HG03025 (cell line): ENCODE data around the gene TTC9B.
A peak's percentile ranks its signal among the peaks of the same experiment; 100 is the strongest.

Experiments used
- ATAC-seq: cut with Tn5 transposase; IDR thresholded peaks from one replicate; pipeline ENCODE4 v1.9.1; 2021; ENCODE audit warnings: mild to moderate bottlenecking, moderate library complexity; ENCODE audit not compliant: unreplicated experiment, low FRiP score

Gene TTC9B

DNA sequence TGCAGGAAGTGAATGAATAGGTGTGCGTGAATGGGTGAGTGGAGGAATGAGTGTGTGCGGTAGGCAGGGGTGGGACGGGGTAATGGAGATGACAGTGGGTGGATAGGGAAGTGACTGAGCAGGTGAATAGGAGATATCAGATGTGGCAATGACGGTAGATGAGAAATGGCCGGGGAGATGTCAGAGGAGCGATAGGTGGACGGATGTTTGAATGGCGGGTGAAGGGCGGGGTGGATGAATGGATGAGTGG lies 1.5 kb downstream of the TTC9B start:
- ATAC-seq = no peak

DNA sequence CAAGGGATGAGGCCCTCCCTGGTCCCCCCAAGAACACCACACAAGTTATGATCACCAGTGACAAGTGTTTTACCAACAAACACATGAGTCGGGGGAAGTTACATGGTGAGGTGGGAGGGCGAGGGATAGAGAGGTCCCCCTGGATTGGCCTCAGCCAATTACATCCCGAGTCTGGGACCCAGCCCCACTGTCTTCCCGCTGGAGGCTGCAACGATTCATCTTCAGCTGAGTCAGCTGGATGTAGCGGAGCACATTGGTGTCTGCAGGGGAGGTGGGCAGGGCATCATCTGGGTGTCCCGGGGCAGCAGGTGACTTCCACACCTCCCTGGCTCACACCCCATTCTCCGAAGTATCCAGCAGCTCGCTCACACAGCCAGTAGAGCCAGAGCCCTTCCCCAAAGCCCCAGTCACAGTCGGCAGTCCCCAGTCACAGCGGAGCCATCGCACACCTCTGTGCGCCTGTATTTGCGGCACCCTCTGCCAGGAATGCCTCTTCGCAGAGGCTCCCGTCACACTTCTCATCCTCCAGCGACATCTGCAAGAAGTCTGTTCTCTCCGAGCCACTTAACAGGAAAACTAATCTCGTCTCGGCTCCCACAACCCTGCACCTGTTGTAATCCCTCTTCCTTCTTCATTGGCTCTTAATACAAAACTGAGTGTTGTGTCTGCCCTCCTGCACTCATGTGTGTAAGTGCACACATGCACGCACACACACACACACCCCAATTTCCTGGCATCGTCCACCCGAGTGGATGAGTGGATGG lies 2.0 kb downstream of the TTC9B start:
- no peak for ATAC-seq

DNA sequence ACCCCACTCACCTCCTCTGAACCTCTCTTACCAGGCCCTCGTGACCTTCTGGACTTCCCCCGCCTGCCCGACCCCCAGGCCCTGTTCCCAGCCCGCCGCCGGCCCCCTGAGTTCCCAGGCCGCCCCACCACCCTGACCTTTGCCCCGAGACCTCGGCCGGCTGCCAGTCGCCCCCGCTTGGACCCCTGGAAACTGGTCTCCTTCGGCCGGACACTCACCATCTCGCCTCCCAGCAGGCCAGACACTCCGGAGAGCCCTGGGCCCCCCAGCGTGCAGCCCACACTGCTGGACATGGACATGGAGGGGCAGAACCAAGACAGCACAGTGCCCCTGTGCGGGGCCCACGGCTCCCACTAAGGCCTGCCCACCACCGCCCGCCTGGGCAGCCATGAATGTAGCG lies 3.2 kb downstream of the TTC9B start:
- ATAC-seq = no peak

DNA sequence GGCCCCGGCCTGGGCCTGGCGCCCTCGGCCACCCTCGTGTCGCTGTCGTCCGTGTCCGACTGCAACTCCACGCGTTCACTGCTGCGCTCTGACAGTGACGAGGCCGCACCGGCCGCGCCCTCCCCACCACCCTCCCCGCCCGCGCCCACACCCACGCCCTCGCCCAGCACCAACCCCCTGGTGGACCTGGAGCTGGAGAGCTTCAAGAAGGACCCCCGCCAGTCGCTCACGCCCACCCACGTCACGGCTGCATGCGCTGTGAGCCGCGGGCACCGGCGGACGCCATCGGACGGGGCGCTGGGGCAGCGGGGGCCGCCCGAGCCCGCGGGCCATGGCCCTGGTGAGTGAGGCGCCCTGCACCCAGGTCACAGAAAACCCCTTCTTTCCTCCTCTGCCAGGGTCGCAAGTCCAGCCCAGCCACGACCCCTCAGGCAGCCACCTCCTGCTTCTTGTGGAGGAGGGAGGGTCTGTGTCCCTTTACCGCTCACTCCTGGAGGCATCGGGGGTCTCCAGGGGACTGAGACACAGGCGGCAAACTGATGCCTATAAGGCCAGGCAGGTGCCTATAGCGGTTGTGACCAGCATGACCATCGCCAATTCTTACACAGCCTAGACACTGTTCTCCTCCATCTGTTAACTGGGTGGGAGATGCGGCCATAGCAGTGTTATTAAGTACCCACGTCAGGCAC lies 4.2 kb downstream of the TTC9B start:
- ATAC-seq = no peak

DNA sequence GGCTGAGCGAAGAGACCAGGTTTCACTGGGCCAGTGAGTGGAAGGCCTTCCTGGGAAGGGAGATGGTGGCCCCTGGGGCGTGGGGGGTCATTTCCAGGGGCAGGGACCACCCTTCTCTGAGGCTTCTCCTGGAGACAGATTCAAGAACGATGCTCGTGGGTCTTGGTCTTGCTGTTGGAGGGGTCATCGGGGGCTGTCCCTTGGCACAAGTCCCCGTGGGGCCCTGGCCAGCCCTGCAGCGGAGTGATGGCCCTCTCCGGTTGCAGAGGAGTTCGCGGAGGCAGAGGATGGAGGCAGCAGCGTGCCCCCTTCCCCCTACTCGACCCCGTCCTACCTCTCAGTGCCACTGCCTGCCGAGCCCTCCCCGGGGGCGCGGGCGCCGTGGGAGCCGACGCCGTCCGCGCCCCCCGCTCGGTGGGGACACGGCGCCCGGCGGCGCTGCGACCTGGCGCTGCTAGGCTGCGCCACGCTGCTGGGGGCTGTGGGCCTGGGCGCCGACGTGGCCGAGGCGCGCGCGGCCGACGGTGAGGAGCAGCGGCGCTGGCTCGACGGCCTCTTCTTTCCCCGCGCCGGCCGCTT lies 4.8 kb downstream of the TTC9B start:
- no peak for ATAC-seq

DNA sequence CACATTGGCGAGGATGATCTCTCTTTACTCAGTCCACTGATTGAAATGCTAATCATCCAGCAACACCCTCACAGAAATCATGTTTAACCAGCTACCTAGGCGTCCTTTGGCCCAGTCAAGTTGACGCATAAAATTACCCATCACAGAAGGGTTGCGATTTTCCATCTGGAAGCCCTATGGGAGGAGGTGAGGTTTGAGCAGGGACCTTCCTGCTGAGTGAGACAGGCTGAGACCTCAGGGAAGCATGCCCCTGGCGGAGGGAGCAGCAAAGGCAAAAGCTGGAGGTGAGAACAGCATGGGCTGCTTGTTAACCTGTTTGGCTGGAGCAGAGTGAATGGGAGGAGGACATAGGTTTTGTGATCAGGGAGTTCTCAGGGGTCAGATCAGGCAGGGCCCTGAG lies 7.3 kb downstream of the TTC9B start:
- no peak for ATAC-seq

DNA sequence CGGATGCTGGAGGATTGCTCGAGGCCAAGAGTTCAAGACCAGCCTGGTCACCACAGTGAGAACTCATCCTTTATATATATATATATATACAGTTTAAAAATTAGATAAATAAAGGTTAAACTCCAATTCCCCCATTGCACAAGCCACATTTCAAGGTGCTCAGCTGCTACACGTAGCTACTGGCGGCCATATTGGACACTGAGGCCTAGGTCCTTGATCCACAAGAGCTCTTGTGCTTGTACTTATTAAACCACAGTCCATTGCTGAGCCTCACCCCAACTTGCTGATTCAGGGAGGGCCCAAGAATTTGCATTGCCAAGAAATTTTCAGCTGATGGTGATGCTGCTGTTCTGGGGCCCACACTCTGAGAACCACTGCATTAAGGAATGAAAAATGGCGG lies 9.6 kb downstream of the TTC9B start:
- ATAC-seq = no peak

DNA sequence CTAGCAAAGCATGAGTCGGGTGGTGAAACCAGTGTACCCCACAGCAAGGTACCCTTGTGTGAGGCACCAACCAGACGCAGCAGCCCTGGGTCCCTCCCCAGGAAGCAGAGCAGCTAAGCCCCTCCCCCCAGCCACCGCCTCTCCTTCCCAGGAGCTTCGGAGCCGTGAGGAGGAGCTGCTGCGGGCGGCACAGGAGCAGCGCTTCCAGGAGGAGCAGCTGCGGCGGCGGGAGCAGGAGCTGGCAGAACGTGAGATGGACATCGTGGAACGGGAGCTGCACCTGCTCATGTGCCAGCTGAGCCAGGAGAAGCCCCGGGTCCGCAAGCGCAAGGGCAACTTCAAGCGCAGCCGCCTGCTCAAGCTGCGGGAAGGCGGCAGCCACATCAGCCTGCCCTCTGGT lies 12.4 kb downstream of the TTC9B start:
- ATAC-seq = no peak

DNA sequence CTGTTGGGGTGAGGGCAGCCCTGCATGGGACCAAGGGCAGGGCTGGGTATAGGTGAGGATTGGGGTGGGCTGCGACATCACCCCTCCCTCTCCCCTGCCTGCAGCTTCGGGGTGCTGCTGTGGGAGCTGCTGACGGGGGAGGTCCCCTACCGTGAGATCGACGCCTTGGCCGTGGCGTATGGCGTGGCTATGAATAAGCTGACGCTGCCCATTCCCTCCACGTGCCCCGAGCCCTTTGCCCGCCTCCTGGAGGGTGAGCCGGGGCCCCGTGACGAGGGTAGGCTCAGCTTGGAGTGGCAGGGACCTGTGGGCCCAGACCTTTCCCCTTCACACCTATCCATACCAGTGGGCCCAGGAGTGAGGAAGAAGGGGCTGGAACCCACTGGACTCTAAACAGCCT lies 13.8 kb downstream of the TTC9B start:
- no peak for ATAC-seq

DNA sequence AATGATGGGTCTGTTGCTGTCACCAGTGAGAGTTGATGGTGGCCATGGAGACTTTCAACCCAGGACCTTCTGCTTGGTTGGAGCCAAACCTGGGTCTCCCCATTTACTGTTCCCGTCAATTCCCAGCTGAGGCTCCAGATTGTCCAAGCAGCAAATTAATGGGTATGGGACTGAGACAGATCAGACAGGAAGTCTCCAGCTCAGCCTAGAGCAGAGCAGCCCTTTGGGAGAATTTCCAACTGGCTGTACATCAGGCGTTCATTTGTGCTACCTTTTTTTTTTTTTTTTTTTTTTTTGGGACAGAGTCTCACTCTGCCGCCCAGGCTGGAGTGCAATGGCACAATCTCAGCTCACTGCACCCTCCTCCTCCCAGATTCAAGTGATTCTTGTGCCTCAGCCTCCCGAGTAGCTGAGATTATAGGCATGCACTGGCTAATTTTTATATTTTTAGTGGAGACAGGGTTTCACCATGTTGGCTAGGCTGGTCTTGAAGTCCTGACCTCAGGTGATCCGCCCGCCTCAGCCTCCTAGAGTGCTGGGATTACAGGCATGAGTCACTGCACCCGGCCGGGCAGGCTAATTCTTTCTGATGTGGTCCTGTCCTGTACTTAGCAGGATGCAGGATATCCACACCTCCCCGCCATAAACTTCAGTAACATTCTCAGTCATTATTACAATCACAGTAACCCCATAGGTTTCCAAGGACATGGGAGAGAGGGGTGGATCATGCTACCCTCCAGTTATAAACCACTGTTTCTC lies 17.7 kb downstream of the TTC9B start:
- ATAC-seq = no peak

DNA sequence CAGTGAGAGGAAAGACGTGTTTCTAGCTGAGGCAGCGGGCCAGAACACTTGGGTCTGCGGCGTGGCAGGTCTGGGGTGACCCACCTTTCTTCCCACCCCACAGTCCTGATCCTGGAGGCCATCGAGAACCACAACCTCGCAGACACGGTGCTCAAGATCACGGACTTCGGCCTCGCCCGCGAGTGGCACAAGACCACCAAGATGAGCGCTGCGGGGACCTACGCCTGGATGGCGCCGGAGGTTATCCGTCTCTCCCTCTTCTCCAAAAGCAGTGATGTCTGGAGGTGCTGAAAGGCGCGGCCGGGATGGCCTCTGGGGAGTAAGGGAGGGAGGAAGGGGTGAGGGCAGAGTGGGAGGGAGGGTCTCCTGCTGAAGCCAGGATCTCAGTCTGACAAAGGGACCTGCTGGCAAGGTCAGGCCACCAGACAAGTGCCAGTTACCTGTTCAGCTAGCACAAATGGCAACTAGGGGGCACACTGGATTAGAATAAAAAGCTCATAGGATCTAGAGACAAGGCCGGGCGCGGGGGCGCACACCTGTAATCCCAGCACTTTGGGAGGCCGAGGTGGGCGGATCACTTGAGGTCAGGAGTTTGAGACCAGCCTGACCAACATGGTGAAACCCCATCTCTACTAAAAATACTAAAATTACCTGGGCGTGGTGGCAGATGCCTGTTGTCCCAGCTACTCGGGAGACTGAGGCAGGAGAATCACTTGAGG lies 19.8 kb downstream of the TTC9B start:
- no peak for ATAC-seq

DNA sequence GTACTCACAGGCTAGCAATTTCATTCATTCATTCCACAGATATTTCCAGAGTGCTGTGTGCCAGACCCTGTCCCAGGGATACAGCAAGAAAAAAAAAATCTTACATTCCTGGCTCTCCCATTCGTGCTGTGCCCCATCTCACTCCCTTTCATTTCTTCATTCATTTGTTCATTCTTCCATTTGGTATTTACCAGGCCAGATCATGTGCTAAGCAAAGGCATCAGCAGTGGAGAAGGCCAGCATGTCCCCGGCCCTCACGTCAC lies 24.7 kb downstream of the TTC9B start:
- ATAC-seq = no peak

DNA sequence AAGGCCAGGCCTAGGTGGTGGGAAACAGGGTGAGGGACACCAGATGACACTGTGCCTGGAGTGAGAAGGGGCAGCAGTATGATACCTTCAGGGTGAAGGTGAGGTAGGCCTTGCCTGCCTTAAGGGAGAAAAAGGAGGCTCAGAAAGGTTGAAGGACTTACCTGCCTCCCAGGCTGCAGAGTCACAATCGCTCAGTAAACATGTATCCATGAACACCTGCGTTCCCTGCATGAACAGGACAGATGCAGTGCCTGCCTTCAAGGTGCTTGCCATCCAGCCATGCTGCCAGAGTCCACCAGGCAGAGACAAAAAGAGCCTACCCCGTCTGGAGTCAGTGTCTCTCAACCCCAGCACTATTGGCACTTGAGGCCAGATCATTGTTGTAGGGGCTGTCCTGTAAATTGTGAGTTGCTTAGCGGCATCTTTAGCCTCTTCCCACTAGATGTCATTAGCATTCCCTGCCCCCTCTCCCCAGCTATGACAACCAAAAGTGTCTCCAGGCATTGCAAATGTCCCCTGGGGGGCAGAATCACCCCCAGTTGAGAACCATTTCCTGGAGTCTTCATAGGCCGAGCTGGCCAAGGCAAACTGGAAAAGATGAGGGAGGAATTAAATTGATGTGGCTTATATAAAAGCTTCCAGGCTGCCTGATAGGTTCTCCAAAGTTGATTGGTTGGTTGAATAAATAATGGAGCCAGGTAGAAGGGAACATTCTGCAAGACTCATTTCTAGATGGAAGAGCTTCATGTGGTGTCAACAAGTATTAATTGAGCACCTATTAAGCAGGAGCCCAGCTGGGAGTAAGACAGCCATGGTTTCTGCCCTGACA lies 25.2 kb downstream of the TTC9B start:
- ATAC-seq = no peak

DNA sequence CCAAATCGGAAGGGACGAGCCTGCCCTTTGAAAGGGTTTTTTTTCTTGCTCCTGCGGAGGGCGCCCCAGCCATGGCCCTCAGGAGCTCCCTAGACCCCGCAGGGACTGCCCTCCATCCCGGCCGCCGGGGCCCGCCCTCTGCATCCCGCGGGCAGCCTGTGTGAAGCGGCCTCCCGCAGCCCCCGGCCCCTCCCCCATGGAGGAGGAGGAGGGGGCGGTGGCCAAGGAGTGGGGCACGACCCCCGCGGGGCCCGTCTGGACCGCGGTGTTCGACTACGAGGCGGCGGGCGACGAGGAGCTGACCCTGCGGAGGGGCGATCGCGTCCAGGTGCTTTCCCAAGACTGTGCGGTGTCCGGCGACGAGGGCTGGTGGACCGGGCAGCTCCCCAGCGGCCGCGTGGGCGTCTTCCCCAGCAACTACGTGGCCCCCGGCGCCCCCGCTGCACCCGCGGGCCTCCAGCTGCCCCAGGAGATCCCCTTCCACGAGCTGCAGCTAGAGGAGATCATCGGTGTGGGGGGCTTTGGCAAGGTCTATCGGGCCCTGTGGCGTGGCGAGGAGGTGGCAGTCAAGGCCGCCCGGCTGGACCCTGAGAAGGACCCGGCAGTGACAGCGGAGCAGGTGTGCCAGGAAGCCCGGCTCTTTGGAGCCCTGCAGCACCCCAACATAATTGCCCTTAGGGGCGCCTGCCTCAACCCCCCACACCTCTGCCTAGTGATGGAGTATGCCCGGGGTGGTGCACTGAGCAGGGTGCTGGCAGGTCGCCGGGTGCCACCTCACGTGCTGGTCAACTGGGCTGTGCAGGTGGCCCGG lies 26.1 kb downstream of the TTC9B start:
- peak; percentile 5 for ATAC-seq

DNA sequence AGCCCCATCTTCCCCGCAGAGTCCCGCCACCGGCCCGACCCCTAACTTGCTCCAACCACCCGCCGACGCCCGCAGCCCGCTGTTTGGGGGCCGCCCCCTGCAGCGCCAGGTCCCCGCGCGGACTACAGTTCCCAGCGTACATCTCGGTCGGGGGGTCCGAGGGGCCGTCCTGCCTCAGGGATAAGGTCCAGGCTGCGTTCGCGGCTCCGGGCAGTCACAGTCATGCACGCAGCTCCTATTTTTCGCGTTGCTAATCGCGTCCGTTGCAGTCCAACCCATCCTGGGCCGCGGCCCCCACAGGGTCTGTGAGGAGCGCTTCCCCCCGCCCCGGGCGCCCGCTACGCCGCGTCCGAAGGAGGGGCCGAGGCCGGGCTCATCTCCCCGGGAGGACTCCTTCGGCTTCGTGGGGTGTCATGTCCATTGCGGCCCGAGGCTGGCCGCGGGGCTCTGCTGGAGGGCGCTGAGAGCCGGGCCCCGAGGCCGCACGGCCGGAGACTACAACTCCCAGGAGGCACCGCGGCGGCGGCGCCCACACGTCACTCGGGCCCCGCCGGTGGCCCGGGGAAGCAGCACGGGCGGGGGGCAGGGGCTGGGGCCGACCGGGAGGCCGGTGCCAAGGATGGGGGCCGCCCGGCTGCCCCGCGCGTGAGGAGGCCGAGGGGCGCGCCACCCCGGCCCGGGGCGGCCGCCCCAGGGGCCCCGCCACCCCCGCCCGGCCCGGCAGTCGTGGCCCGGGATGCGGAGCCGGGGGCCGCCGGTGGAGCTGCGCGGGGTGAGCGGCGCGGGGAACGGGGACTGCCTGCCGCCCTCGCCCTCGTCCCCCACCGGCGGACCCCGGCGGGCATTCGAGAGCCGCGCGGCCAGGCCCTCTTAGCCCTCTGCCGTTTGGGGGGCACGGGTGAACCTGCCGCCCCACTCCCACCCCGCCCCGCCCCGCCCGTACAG lies 27.0 kb downstream of the TTC9B start, which contains the start of gene MAP3K10:
Gene MAP3K10, plus strand, starts transcription at position 536 of the 945 bp plus-strand sequence. CDS start 606 bp downstream, outside the sequence.
- peak; percentile 65 for ATAC-seq

DNA sequence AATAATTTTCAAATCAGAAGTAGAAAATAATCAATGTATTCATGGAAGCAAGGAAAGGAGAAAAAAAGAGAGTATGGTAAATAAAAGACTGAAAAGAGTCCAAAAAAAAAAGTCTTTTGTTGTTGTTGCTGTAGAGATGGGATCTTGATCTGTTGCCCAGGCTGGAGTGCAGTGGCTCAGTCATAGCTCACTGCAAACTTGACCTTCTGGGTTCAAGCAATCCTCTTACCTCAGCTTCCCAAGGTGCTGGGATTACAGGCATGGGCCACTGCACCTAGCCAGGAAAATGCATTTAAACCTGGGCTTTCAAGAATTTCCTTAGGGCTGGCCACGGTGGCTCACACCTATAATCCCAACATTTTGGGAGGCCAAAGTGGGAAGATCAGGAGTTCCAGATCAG lies 33.9 kb downstream of the TTC9B start:
- ATAC-seq = no peak

DNA sequence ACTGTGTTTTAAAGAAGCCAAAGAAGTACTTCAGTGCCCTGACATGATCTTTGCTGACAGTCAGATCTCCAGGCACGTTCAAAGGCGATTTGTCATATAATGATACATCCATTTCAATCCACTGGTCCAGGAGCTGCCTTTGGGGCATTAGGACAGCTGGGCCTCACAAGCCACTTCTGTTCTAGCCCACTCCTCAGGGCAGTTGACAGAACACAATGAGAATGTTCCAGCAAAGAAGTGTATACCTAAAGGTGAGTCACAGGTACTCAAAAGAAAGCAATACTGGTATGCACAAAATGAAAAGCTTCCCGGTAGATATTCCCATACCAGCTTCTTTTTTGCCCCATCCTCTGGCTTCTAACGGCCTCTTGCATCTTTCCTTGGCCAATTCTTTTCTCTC lies 39.4 kb downstream of the TTC9B start:
- ATAC-seq = no peak
